Measurements from ENCODE around the gene CORO6.

The CORO6 gene

DNA sequence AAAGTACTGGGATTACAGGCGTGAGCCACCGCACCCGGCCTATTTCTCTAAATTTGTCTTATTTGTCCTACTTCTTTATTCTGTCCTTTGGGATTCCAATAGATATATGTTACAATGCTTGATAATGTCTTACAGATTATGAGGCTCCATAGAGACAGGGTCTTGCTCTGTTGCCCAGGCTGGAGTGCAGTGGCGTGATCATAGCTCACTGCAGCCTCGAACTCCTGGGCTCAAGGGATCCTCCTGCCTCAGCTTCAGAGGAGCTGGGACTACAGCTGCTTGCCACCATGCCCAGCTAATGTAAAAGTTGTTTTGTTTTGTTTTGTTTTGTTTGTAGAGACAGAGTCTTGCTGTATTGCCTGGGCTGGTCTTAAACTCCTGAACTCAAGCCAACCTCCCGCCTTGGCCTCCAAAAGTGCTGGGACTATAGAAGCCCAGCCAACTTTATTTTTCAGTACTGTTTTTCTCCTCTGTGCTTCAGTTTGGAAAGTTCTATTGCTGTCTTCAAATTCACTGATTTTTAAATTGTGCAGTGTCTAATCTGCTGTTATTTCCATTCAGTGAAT is 19.5 kb downstream of the CORO6 start:
- POLR2A ChIA-PET: no interaction called here
- no peak for DNase-seq
- Histone ChIP-seq H3K36me3 (ENCODE audit: control insufficient read depth in 4 of 4, insufficient read depth in 4 of 4, low read length in 3 of 4) (no peaks in the 10 kb centered on the region), H3K27me3 (replicated peaks in 2 of 5; ENCODE audit: control insufficient read depth in 4 of 5, insufficient read depth in 5 of 5, low read length in 4 of 5) (no peaks in the 10 kb centered on the region), H3K4me3 (ENCODE audit: control insufficient read depth in 1 of 7, extremely low read depth in 1 of 7, insufficient read depth in 4 of 7, low read depth in 2 of 7, low read length in 6 of 7) (no peak overlapping the region), H3K9me3 (ENCODE audit: control extremely low read depth in 1 of 5, control insufficient read depth in 4 of 5, insufficient read depth in 2 of 5, low read depth in 1 of 5, low read length in 4 of 5) (no peaks in the 10 kb centered on the region), H3K27ac (ENCODE audit: insufficient read depth in 1 of 2, low read depth in 1 of 2, low read length in 2 of 2, poor library complexity in 1 of 2, severe bottlenecking in 2 of 2) (no peak overlapping the region), H3K4me1 (ENCODE audit: control extremely low read depth in 1 of 4, control insufficient read depth in 4 of 4, insufficient read depth in 4 of 4, low read length in 3 of 4) (no peaks in the 10 kb centered on the region)
- CTCF ChIA-PET: interaction anchor here (1.4 to 7.6 kb wide), 2 partner anchors 11 to 14 kb away, joined by 4 to 39 read pairs; no protein-coding TSS in a partner anchor
- 92% methylated on average over 2 of the region's 6 CpGs for WGBS (ENCODE audit: insufficient coverage)

DNA sequence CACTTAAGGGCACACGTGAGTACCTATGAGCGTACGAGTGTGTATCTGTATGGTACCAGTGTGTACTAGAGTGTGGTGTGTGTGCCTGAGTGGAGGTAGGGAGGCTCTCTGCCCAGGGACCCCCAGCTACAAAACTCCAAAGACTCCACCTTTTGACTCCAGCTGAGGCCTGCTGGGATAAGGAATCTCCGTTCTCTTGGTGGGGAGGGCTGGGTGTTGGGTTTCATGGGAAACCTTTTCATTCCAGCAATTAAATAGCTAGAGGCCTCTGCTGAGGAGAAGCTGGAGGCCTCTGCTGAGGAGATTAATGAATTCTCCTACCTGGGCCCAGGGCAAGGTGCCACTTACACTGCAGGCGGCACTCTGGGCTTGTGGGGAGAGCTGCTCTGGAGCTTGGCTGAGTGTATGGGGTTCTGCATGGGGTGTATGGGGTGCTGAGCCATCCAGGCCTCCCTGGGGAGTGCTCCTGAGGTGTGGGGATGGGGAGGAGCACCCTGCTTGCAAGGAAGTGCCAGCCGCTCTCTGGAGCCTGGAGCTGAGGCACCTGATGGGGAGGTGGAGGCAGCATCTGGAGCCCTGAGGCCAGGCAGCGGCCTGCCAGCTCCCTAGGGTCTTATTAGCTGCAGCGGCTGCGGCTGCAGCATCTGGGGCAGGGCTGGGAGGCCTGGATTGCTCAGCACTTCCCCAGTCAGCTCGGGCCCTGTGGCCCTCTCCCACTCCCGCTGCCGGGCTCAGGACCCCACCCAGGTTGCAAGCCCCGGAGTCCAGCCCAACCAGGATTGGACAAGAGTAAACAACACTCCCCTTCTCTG is 25.1 kb downstream of the CORO6 start:
- 98% methylated on average over 6 of the region's 13 CpGs for WGBS (ENCODE audit: insufficient coverage)
- DNase-seq: no peak
- ChIA-PET CTCF (interaction anchor here (0.9 to 1.9 kb wide), 8 partner anchors 9 to 31 kb away, joined by 3 to 7 read pairs (median 4); partner anchors contain the start of gene ABHD15), POLR2A (interaction anchor here (1.9 kb wide), 1 partner anchor 14 kb away, joined by 4 read pairs; no protein-coding TSS in a partner anchor)
- Histone ChIP-seq H3K4me3 (ENCODE audit: control insufficient read depth in 1 of 7, extremely low read depth in 1 of 7, insufficient read depth in 4 of 7, low read depth in 2 of 7, low read length in 6 of 7) (no peak overlapping the region), H3K27me3 (replicated peaks in 2 of 5; ENCODE audit: control insufficient read depth in 4 of 5, insufficient read depth in 5 of 5, low read length in 4 of 5) (peaks cover 0 to 1% (median 0%) of the 10 kb centered on the region in 5 experiments), H3K27ac (ENCODE audit: insufficient read depth in 1 of 2, low read depth in 1 of 2, low read length in 2 of 2, poor library complexity in 1 of 2, severe bottlenecking in 2 of 2) (no peak overlapping the region), H3K9me3 (ENCODE audit: control extremely low read depth in 1 of 5, control insufficient read depth in 4 of 5, insufficient read depth in 2 of 5, low read depth in 1 of 5, low read length in 4 of 5) (no peaks in the 10 kb centered on the region), H3K36me3 (ENCODE audit: control insufficient read depth in 4 of 4, insufficient read depth in 4 of 4, low read length in 3 of 4) (no peaks in the 10 kb centered on the region), H3K4me1 (ENCODE audit: control extremely low read depth in 1 of 4, control insufficient read depth in 4 of 4, insufficient read depth in 4 of 4, low read length in 3 of 4) (peaks cover 0 to 19% (median 17%) of the 10 kb centered on the region in 4 experiments)

DNA sequence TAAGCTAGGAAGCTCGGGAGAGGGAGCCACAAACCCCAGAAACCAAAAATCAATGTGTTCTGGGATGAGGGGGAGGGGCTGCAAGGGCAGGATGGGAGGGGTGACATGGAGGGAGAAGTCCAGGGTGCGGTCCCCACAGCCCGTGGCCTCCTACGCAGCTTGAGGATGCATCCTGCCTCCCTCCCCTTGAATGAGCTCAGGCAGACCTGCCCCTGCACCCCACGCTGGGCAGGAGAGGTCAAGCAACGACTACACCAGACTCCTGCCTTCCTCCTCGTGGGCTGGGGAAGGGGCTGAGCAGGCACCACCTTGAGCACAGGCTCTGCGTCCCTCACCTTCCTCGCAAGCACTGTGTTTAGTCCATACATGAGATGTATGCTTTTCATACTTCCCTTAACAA is 25.9 kb downstream of the CORO6 start:
- DNase-seq: no peak
- Histone ChIP-seq H3K4me1 (ENCODE audit: control extremely low read depth in 1 of 4, control insufficient read depth in 4 of 4, insufficient read depth in 4 of 4, low read length in 3 of 4) (peaks cover 2 to 26% (median 24%) of the 10 kb centered on the region in 4 experiments), H3K27me3 (replicated peaks in 2 of 5; ENCODE audit: control insufficient read depth in 4 of 5, insufficient read depth in 5 of 5, low read length in 4 of 5) (peaks cover 0 to 1% (median 0%) of the 10 kb centered on the region in 5 experiments), H3K36me3 (ENCODE audit: control insufficient read depth in 4 of 4, insufficient read depth in 4 of 4, low read length in 3 of 4) (no peaks in the 10 kb centered on the region), H3K9me3 (ENCODE audit: control extremely low read depth in 1 of 5, control insufficient read depth in 4 of 5, insufficient read depth in 2 of 5, low read depth in 1 of 5, low read length in 4 of 5) (no peaks in the 10 kb centered on the region), H3K4me3 (ENCODE audit: control insufficient read depth in 1 of 7, extremely low read depth in 1 of 7, insufficient read depth in 4 of 7, low read depth in 2 of 7, low read length in 6 of 7) (no peak overlapping the region), H3K27ac (ENCODE audit: insufficient read depth in 1 of 2, low read depth in 1 of 2, low read length in 2 of 2, poor library complexity in 1 of 2, severe bottlenecking in 2 of 2) (no peak overlapping the region)
- WGBS (ENCODE audit: insufficient coverage): 87% methylated on average over 8 of the region's 9 CpGs
- ChIA-PET POLR2A (interaction anchor here (1.9 kb wide), 1 partner anchor 14 kb away, joined by 4 read pairs; no protein-coding TSS in a partner anchor), CTCF (interaction anchor here (0.9 to 1.9 kb wide), 7 partner anchors 9 to 27 kb away, joined by 3 to 7 read pairs (median 5); no protein-coding TSS in a partner anchor)

DNA sequence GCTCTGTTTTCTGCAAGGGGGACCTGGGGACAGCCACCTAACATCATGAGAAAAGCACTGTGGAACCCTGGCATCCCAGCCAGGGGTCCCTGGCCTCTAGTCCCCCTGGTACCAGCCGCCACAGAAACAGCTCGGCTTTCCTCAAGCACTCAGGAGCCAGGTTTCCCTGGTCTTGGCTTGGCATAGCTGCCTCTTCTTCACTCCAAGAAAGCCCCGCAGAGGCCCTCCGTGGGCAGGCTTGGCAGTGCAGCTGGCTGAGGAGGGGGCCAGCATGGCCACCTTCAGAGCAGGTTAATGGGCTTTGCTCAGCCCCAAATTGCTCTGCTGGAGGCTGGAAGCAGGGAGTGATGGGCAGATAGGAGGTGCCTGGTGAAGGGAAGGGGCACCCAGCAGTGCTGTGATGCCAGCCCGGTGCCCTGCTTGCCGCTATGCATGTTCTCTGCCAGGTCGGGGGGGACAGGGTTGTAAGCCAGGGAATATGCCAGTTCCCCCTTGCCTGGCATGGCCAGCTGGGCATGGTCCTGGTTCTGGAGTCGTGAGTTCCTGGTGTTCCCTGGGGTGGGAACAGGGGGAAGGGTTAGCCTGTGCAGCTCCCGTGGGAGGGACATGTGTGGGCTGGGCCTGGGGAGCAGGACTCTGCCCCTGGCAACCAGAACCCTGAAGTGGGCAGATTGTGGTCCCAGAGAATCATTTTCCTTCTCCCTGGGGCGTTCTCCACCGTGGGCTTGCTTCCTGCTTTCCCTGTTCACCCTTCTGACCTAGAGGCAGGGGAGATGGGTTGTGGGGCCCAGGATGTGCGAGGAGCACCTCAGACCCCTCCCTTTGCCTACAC is 26.6 kb downstream of the CORO6 start:
- Histone ChIP-seq H3K9me3 (ENCODE audit: control extremely low read depth in 1 of 5, control insufficient read depth in 4 of 5, insufficient read depth in 2 of 5, low read depth in 1 of 5, low read length in 4 of 5) (no peaks in the 10 kb centered on the region), H3K4me3 (ENCODE audit: control insufficient read depth in 1 of 7, extremely low read depth in 1 of 7, insufficient read depth in 4 of 7, low read depth in 2 of 7, low read length in 6 of 7) (no peak overlapping the region), H3K27me3 (replicated peaks in 2 of 5; ENCODE audit: control insufficient read depth in 4 of 5, insufficient read depth in 5 of 5, low read length in 4 of 5) (peaks cover 0 to 1% (median 0%) of the 10 kb centered on the region in 5 experiments), H3K36me3 (ENCODE audit: control insufficient read depth in 4 of 4, insufficient read depth in 4 of 4, low read length in 3 of 4) (no peaks in the 10 kb centered on the region), H3K27ac (ENCODE audit: insufficient read depth in 1 of 2, low read depth in 1 of 2, low read length in 2 of 2, poor library complexity in 1 of 2, severe bottlenecking in 2 of 2) (no peak overlapping the region), H3K4me1 (ENCODE audit: control extremely low read depth in 1 of 4, control insufficient read depth in 4 of 4, insufficient read depth in 4 of 4, low read length in 3 of 4) (peaks cover 2 to 33% (median 31%) of the 10 kb centered on the region in 4 experiments)
- 95% methylated on average over 8 of the region's 12 CpGs for WGBS (ENCODE audit: insufficient coverage)
- POLR2A ChIA-PET: no interaction called here
- CTCF ChIA-PET: interaction anchor here (1.1 to 1.9 kb wide), 6 partner anchors 13 to 22 kb away, joined by 3 to 7 read pairs (median 4); no protein-coding TSS in a partner anchor
- no peak for DNase-seq

GRCh38 chr17:29595107-29595942 is 27.4 kb downstream of the CORO6 start:
- Histone ChIP-seq H3K9me3 (ENCODE audit: control extremely low read depth in 1 of 5, control insufficient read depth in 4 of 5, insufficient read depth in 2 of 5, low read depth in 1 of 5, low read length in 4 of 5) (no peaks in the 10 kb centered on the region), H3K4me1 (ENCODE audit: control extremely low read depth in 1 of 4, control insufficient read depth in 4 of 4, insufficient read depth in 4 of 4, low read length in 3 of 4) (peaks cover 2 to 41% (median 39%) of the 10 kb centered on the region in 4 experiments), H3K27me3 (replicated peaks in 2 of 5; ENCODE audit: control insufficient read depth in 4 of 5, insufficient read depth in 5 of 5, low read length in 4 of 5) (peaks cover 0 to 1% (median 0%) of the 10 kb centered on the region in 5 experiments), H3K27ac (ENCODE audit: insufficient read depth in 1 of 2, low read depth in 1 of 2, low read length in 2 of 2, poor library complexity in 1 of 2, severe bottlenecking in 2 of 2) (no peak overlapping the region), H3K4me3 (ENCODE audit: control insufficient read depth in 1 of 7, extremely low read depth in 1 of 7, insufficient read depth in 4 of 7, low read depth in 2 of 7, low read length in 6 of 7) (no peak overlapping the region), H3K36me3 (ENCODE audit: control insufficient read depth in 4 of 4, insufficient read depth in 4 of 4, low read length in 3 of 4) (no peaks in the 10 kb centered on the region)
- DNase-seq: no peak
- WGBS (ENCODE audit: insufficient coverage): 93% methylated on average over 6 of the region's 7 CpGs
- CTCF ChIA-PET: interaction anchor here (1.1 to 5.0 kb wide), 6 partner anchors 15 to 498 kb away, joined by 3 to 137 read pairs (median 4); no protein-coding TSS in a partner anchor
- POLR2A ChIA-PET: no interaction called here

DNA sequence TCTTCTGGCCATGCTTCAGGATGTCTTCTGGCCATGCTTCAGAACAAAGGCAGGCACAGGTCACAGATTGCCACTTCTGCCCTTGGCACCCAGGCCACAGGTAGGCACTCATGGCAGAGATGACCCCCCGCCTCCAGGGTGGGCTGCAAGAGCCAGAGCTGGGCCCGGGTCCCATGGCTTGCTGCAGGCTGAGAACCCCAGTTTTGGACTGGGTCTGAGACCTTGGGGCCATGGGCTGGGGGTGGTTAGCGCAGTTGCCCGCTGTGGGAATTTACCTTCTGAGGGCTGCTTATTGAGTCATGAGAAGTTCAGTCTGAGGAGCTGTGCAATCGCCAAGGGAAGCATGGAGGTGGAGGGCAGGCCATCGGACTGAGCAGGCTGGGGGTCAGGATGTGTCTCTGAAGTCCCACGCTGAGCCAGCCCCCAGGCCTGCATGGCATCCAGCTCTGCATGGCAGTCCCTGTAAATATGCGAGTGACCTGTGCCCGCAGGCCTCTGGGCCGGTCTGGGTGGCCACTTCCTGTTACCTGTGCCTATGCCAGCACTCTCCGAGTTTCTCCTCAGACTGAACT is 28.1 kb downstream of the CORO6 start:
- Histone ChIP-seq H3K4me1 (ENCODE audit: control extremely low read depth in 1 of 4, control insufficient read depth in 4 of 4, insufficient read depth in 4 of 4, low read length in 3 of 4) (peaks cover 4 to 48% (median 46%) of the 10 kb centered on the region in 4 experiments), H3K9me3 (ENCODE audit: control extremely low read depth in 1 of 5, control insufficient read depth in 4 of 5, insufficient read depth in 2 of 5, low read depth in 1 of 5, low read length in 4 of 5) (no peaks in the 10 kb centered on the region), H3K27ac (ENCODE audit: insufficient read depth in 1 of 2, low read depth in 1 of 2, low read length in 2 of 2, poor library complexity in 1 of 2, severe bottlenecking in 2 of 2) (no peak overlapping the region), H3K36me3 (ENCODE audit: control insufficient read depth in 4 of 4, insufficient read depth in 4 of 4, low read length in 3 of 4) (no peaks in the 10 kb centered on the region), H3K27me3 (replicated peaks in 2 of 5; ENCODE audit: control insufficient read depth in 4 of 5, insufficient read depth in 5 of 5, low read length in 4 of 5) (peaks cover 0 to 1% (median 0%) of the 10 kb centered on the region in 5 experiments), H3K4me3 (ENCODE audit: control insufficient read depth in 1 of 7, extremely low read depth in 1 of 7, insufficient read depth in 4 of 7, low read depth in 2 of 7, low read length in 6 of 7) (peak overlapping the region in 3 of 7 experiments; percentile 67 to 90 (median 79))
- WGBS (ENCODE audit: insufficient coverage): 97% methylated on average over 11 of the region's 11 CpGs
- POLR2A ChIA-PET: interaction anchor here (0.6 to 1.0 kb wide), 2 partner anchors 18 to 259 kb away, joined by 3 to 4 read pairs; no protein-coding TSS in a partner anchor
- no peak for DNase-seq
- CTCF ChIA-PET: interaction anchor here (0.8 to 5.0 kb wide), 8 partner anchors 9 to 762 kb away, joined by 3 to 137 read pairs (median 7); no protein-coding TSS in a partner anchor

Measured in common myeloid progenitor, CD34-positive (primary cell).